ENCODE measurements around the gene TMEM18. TPM values are rescaled to one million over a fixed set of nuclear protein-coding genes. Genes with fewer than 3 reads are reported as not detected.

Gene TMEM18
- total RNA-seq, 1 experiment from 2014 or later, result 30.7 TPM

GRCh38 chr2:632471-632870, 44.7 kb downstream of the TMEM18 start:
- Histone ChIP-seq H4K20me1 (ENCODE audit: control insufficient read depth, insufficient read depth, insufficient read length) (no peaks in the 10 kb centered on the region), H4K8ac (replicated peaks; ENCODE audit: insufficient read length, low read depth, low read length) (no peak overlapping the region), H2AFZ (ENCODE audit: low read length) (no peak overlapping the region), H3K4me2 (ENCODE audit: insufficient read depth, insufficient read length, low read length) (no peak overlapping the region), H2AK5ac (ENCODE audit: insufficient read length, low read length) (no peak overlapping the region), H3K56ac (ENCODE audit: insufficient read length, low read depth, low read length) (no peak overlapping the region), H3K4me1 (ENCODE audit: insufficient read depth, low read length) (no peaks in the 10 kb centered on the region), H3T11ph (ENCODE audit: low read length) (no peak overlapping the region), H2BK15ac (ENCODE audit: low read depth, low read length) (no peak overlapping the region), H3K27ac (ENCODE audit: insufficient read length, low read depth, low read length) (no peak overlapping the region), H3K23ac (ENCODE audit: insufficient read length, low read depth, low read length) (no peak overlapping the region), H4K91ac (ENCODE audit: insufficient read length, low read depth, low read length) (no peak overlapping the region), H3K23me2 (ENCODE audit: insufficient read length, low read depth, low read length, poor library complexity, severe bottlenecking) (no peaks in the 10 kb centered on the region), H3K4ac (ENCODE audit: low read depth, low read length) (no peak overlapping the region), H4K5ac (ENCODE audit: insufficient read length, low read depth, low read length) (no peak overlapping the region), H3K9ac (ENCODE audit: extremely low read depth, insufficient read length, low read length) (no peak overlapping the region), H2BK120ac (ENCODE audit: low read depth, low read length, poor library complexity, severe bottlenecking) (no peak overlapping the region), H3K27me3 (ENCODE audit: insufficient read depth, low read length) (peaks cover 2% of the 10 kb centered on the region; the same call in 1 of the 2 replicates), H3K14ac (ENCODE audit: insufficient read depth, low read length) (no peak overlapping the region), H2BK12ac (ENCODE audit: insufficient read length, low read depth, low read length) (no peak overlapping the region), H2BK20ac (ENCODE audit: low read depth, low read length, poor library complexity, severe bottlenecking) (no peak overlapping the region), H3K9me3 (ENCODE audit: control insufficient read depth, low read depth, low read length) (no peaks in the 10 kb centered on the region), H3K18ac (ENCODE audit: insufficient read length, low read depth, low read length) (no peak overlapping the region), H3K79me1 (ENCODE audit: insufficient read depth, low read depth, low read length, poor library complexity, severe bottlenecking) (no peaks in the 10 kb centered on the region), H2BK5ac (ENCODE audit: insufficient read length, low read length) (no peak overlapping the region), H3K79me2 (ENCODE audit: insufficient read depth, low read length) (no peaks in the 10 kb centered on the region)
- no peak for TF ChIP-seq CTCF (conservative IDR thresholded peaks at IDR 0.05)
- H3K4me1 Mint-ChIP-seq, result peaks cover 5 to 8% of the 10 kb centered on the region in 2 experiments
- peaks cover 18% of the 10 kb centered on the region for H3K27me3 Mint-ChIP-seq (ENCODE audit: low read depth)
- peaks cover 1 to 4% (median 4%) of the 10 kb centered on the region in 3 experiments; a peak in 4 of 7 replicates for H3K36me3 Mint-ChIP-seq (ENCODE audit: insufficient read depth in 1 of 3, low read depth in 3 of 3)
- no peak overlapping the region for H3K4me3 Mint-ChIP-seq
- H3K9me3 Mint-ChIP-seq, result peaks cover 9 to 14% of the 10 kb centered on the region in 2 experiments
- DNase-seq, result no peak
- no peak overlapping the region for H3K27ac Mint-ChIP-seq
